HPDE6-E6E7 (cell line): ENCODE measurements around the gene BMF.
"Not testable (repeated sequence)": the region's sequence is repeated elsewhere in the genome, so short reads cannot be mapped to it uniquely, and the experiment has no call there.

Experiments
- DNase-seq: peaks from one replicate; pipeline ENCODE4 v3.0.0; 2011; ENCODE audit warnings: missing footprints; ENCODE audit errors: extremely low spot score

Gene BMF, protein sequence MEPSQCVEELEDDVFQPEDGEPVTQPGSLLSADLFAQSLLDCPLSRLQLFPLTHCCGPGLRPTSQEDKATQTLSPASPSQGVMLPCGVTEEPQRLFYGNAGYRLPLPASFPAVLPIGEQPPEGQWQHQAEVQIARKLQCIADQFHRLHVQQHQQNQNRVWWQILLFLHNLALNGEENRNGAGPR

DNA sequence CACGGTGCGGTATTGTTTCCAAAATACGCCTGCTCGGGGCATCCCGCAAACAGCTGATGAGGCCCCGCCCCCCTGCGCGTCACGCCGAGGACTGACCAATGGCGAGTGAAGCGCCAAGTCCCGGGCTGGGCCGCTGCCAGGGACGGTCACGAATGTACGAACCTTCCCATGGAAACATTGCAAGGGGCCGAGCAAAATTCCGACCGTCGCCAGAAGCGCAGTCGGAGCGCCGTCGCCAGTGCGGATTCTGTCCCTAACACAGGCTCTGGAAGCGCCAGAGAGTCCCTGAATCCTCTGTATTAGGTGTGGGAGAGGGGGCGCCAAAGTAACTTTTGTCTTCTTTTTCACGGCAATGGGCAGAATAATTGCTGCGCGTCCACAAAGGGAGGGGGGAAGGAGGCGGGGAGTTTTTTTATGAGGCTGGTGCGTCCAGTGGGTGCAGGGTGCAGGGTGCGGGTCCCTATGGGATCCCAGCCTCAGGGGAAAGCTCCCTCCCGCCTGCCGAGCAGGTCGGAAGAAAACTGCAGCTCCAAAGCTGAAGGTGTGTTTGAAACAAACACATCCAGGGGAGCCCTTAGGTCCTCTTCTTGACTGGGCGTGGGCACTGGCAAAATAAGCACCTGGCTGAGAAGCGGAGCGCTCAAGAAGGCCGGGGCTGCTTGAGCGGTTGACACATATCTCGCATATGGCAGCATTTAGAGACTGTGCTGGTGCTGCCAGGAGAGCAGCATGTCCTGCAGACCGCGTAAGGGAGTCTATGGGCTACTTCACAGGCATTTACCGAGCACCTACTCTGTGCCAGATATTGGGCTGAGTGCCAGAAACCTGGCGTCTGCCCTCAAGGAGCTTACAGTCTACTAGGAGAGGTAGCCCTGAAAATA, at the start of gene BMF:
Gene BMF (minus strand): TSS at position 25 of the 881 bp plus-strand sequence. CDS start 2,793 bp downstream, outside the sequence.
- peak; percentile 81 for DNase-seq

DNA sequence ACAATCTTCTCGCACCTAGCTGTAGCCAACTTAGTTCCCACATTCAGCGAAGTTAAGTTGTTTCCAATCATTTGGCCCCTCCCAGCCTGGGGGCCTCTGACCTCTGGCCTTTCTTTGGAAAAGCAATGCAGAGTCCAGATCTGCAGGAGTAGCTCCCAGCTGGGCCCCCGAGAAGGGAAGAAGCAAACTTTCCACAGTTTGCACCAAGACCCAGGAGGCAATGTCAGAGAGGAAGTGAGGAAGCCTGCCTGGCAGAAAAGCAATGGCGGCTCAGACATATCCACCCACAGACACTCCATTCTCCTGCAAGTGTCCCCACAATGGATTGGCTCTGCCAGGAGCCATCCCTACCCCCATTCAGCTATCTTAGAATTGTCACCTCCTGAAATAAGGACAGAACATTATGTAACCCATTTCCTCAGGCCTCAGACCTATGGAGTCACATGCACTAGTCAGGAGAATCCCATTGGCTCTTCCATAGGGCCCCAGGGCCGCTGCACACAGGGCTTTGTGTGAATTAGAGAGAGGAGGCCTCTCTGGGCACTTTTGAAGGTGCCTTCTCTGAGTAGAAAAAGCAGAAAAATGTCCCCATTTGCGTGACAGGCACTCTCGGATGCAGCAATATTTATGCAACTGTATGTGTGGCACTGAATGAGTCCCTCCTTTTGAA, 49.2 kb upstream of the BMF start:
- DNase-seq: no peak

DNA sequence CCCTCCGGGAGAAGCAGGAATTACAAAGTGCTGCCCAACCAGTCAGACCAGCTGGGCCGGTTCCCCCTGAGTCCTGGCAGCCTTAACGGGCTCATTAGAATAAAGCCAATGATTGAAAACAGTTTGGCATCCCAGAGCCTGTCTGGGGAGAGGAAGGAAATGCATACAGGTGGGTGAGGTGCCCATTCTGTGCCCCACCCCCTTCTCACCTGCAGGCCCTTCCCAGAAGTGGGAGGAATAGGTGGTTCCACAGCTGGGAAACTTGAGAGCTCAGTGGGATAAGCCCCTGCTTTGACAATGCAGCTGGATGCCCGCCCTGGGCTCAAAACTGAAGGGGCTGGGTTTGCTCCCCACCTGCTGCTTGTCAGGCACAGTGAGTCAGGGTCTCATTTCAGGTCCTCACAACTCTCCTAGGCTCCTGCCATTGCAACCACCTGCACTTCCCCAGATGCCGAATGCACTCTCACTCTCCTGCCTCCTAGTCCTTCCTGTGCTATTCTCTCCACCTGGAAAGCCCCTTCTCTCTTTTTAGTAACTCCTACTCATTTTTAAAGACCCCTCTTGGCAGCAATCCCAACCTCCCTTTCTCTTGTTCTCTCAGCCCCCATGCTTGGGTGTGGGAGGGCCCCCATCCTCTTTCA, 46.7 kb upstream of the BMF start:
- peak; percentile 58 for DNase-seq

DNA sequence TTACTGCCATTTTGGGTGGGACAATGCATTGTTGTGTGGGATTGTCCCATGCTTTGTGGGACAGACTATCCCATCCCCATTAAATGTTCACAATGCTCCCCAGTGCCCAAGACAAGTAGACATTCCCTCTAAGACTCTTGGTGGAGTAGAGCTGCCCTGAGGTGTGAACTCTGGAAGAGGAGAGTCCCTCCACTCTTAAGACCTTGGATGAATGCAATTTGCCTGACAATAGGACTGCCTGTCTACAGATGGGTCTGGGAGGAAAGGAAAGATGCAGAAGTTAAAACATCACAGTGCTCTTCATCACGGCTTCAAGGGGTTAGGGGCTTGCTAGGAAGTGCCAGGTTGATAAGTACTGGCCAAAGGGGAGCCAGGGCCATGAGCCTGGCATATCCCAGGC, 46.1 kb upstream of the BMF start:
- DNase-seq: not testable (repeated sequence)

DNA sequence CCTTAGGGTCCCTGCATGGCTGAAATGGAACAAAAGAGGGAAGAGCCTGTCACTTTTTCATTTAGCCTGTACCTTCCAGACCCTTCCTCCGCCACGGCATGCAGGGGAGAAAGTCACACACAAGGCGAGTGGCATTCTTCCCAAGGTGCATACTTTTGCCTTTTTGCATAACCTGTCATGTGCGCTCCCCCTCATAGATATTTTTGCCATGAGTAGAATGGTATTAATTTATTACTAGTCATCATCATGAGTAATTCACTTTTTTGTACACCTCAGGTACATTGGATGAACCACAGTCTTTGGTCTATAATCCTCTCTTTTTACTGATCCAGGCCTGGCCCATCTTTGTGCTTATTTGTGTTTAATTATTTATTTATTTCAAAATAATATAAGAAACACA, 43.3 kb upstream of the BMF start:
- no peak for DNase-seq

DNA sequence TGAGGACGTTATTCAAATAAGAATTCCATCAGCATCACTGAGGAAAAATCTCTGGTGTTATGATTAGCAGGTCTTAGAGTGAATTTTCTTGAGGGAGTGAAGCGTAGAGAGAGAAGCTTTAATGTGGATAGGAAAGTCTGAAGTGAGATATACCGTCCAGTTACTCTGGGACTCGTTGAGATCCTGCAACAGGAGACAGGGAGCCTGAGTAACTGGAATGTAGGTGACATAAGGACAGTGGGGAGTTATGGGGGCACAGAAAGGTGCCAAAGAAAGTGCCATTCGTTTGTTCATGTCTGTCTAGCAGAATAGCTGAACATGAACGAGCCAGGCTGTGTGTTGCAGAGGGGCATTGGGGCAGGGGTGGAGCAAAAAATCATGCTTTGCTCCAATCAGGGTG, 42.8 kb upstream of the BMF start:
- DNase-seq: no peak

DNA sequence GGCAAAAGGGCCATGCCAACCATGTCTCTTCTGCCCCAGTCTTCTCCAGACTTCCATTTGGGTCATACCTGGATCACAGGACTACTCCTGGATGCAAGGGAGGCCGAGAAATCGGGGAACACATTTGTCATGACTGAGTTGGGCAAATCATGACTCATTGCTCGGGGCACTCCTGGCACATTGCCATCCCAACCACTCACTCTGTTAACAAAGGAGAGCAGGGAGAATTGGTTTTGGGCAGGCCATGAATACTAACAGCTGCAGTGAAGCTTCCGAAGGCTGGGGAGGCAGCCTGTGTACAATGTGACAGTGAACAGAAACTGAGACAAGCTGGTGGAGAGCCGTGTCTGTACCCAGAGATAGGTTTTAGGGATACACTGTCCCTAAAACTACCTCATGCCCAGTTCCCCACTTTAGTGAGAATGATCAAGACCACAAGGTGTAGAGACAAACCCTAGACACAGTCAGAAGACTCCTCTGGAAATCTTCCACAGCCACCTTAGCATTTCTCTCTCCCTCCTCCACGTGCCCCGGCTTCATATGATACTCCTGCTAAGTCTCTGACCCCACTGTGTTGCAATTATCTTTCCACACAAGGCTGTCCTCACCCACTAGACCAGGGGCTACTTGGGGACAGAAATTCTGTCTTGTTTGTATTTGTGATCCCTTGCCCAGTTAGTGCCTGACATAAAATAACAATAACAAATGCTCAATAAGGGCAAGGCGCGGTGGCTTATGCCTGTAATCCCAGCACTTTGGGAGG, 41.7 kb upstream of the BMF start:
- DNase-seq: peak; percentile 81

DNA sequence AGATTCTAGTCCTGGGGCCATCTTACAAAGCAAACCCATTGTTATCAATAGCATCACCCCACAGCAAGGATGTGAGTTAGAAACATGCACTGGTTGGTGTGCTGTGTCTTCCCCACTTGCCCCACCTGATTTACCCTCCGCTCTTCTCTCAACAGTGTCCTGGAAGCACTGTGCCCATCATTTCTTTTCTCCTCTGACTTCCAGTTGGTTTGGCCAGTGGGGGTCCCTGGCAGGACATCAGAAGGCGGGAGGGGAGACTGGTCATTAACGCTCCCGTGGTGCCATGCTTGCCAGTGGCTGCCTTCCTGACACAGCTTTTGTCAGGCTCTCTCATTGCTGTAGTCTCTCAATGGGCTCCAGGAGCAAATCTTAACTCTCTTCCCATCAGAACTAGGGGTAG, 40.7 kb upstream of the BMF start:
- no peak for DNase-seq

DNA sequence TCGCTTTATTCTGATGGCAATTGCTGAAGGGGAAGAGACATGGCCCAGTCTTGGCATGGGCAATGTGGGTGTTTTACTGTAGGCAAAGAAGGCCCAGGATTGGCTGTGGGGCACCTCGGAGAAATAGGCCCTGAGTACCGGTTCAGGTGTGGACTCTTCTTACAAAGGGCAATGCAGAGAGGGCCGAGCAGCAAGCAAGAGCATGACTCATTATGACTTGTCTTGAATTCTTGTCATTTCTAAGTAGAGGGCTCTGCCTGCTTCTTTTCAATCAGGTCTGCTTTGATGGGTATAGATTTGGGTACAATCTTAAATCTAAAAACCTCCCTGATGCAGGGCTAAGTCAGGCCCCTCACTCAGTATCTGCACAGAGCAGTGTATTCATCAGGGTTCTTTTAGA, 37.4 kb upstream of the BMF start:
- DNase-seq: peak; percentile 66

DNA sequence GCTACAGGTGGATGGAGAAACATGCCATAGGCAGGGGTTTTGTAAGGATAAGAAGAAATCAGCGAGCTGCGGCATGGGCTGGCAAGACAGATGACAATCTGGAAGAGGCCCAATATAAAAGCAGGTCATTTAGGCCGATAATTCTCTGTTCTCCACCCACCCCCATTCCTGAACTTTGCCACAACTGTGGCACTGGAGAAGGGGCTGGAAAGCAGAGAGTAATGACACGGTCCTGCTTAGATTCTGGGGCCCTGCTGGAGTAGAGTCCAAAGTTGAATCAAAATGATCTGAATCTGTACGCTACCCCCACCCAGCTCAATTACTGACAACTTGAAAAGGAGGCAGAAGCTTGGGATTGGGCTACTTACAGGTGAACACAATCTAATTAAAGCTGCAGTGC, 33.7 kb upstream of the BMF start:
- DNase-seq: no peak

DNA sequence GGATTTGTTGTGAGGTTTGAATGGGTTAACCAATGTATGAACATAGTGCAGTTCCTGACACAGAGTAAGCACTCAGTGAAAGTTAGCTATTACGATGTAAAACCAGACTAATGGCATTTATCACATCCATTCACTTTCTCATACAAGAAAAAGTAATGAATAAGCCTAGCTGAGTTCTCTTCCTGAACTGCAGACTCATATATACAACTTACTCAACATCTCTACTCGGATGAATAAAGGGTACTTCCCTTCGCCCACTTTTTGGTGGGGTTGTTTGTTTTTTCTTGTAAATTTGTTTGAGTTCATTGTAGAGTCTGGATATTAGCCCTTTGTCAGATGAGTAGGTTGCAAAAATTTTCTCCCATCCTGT, 29.5 kb upstream of the BMF start:
- not testable (repeated sequence) for DNase-seq

DNA sequence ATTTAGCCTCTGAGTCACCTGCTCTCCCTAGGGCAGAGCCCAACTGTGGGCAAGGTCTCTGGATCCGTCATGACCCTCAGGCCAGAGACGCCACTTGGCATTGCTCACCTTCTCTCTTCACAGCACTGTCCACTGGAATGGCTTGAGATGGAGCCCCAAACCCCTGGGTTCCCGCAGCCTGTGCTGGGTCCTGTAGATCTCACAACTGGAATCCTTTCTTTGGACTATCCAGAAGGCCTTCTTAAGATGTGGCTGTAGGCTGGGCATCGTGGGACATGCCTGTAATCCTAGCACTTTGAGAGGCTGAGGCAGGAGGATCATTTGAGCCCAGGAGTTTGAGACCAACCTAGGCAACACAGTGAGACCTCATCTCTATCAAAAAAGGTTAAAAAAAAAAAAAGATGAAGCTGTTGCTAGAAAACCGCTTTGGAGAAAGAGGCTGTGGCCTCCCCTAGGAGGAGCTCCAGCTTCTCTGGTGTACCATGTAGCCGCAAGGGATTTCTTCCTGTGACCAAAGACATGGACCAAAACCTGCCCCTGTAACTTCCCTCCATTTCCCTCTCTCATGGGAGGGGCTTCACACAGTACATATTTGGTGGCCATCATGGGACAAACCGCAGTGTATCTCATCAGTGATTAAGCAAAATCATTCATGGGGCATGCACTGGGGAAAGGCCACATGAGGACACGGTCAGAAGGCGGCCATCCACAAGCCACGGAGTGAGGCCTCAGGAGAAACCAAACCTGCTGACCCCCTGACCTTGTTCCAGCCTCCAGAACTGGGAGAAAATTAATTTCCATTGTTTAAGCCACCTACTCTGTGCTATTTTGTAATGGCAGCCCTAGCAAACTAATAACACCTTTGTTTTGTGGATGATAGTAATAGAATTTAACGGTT, 28.9 kb upstream of the BMF start:
- no peak for DNase-seq

DNA sequence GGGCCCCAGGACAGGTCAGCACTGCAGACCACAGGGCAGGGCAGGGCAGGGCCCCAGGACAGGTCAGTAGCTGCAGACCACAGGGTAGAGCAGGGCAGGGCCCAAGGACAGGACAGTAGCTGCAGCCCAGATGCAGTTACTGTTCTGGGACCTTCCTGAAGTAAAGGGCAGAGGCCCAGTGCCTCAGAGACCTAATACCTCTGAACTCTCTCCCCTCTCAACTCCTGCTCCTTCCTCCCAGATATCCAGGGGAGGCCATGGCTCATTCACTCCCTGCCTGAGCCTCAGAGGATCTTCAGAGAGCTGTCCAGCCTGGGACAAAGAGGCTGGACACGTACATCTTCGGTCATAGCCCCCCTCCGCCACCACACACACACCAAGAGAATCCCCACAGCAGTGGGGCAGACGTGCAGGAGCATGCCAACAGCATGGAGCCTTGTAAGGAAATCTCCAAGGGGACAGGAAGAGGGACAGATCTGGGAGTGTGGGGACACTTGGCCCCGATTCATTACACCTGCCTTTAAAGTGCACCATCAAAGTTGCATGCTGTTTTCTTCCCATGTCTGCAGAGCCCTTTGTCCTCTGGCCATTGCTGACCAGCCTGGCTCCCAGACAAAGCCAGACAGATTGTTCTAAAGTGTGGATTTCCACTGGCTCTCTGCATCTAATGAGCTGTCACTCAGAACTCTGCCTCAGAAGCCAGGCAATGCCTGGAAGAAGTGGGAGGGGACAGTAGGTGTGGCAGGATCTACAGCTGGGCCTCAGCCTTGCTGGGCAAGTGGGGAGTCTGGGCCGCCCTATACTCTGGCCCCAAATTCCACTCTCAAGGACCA, 28.0 kb upstream of the BMF start:
- no peak for DNase-seq

DNA sequence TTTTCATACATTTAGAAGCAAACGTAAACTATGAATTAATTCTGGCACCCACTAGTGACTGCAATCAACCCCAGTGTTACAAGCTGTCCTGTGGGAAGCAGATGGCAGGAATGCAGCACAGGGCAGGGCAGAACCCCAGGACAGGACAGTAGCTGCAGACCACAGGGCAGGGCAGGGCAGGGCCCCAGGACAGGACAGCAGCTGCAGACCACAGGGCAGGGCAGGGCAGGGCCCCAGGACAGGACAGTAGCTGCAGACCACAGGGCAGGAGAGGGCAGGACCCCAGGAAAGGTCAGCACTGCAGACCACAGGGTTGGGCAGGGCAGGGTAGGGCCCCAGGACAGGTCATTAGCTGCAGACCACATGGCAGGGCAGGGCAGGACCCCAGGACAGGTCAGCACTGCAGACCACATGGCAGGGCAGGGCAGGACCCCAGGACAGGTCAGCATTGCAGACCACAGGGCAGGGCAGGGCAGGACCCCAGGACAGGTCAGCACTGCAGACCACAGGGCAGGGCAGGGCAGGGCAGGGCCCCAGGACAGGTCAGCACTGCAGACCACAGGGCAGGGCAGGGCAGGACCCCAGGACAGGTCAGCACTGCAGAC, 27.3 kb upstream of the BMF start:
- not testable (repeated sequence) for DNase-seq

DNA sequence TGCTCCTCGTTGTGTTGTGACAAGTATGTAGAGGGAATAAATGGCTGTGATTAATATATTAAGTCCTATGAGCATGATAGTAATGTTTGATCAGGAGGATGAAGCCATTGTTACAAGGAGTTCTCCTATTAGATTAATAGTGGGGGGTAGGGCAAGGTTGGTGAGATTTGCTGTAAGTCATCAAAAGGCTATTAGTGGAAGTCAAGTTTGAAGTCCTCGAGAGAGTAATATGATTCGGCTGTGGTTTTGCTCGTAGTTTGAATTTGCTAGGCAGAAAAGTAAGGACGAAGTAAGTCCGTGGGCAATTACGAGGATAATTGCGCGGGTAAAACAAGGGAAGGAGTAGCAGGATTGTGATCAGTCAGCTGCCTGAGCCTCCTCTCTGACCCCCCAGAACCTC, 26.2 kb upstream of the BMF start:
- no peak for DNase-seq

DNA sequence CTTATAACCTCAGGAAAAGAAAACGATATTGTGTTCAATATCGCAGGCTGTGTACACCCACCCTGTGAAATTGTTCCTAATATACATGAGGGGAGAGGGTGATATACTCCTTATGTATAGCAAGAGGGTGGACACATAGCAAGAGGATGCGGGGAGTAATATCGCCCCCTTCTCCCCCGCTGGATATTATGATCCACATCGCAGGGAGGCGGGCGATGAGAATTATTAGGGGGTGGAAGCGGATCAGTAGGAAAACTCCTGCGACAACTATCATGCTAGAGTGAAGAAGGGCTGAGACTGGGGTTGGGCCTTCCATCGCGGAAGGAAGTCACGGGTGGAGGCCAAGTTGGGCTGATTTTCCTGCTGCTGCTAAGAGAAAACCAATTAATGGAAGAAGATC, 24.9 kb upstream of the BMF start:
- no peak for DNase-seq

DNA sequence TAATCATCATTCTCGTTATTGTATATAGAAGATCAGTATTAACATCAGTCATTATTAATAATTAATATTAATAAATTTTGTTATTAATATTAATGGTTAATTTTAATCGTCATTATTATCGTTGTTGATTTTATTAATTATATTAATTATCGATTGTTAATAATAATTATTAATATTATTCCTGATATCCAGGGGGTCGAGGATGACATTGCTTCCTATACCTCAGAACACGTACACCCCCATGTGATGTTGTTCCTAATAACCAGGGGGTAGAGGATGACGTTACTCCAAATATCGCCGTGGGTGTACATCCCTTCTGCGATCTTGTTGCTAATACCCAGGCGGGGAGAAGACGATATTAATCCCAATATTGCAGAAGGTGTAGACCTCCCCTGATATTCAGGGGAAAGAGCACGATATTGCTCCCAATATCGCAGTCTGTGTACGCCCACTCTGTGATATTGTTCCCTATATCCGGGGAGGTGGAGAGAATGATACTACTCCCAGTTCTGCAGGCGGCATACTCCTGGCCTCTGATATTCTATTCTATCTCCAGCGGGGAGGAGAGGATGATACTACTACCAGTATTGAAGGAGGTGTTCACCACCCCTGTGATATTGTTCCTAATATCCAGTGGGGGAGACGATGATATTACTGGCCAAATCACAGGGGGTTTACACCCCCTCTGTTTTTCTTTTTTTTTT, 22.3 kb upstream of the BMF start:
- DNase-seq: no peak

DNA sequence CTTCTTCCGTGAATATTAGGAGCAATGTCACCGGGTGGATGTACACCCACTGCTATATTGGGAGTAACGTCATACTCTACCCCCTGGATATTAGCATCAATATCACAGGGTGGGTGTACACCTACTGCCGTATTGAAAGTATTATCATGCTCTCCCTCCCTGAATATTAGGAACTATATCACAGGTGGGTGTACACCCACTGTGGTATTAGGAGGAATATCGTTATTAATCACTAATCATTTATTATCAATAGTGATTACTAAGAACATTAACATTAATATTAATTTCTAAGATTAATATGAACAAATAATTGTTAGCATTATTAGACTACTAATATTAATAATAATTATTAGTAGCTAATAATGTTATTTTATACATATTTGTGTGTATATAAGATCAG, 21.4 kb upstream of the BMF start:
- no peak for DNase-seq
